SH-SY5Y (cell line): ENCODE data around the gene L3MBTL3.

Experiments used
- GATA2 ChIP-seq: IDR thresholded peaks from 2 replicates; pipeline ENCODE4 v1.6.1; 2011; ENCODE audit warnings: mild to moderate bottlenecking, low read depth, low read length
- GATA3 ChIP-seq: IDR thresholded peaks from 2 replicates; pipeline ENCODE4 v1.6.1; 2011; ENCODE audit warnings: low read depth, mild to moderate bottlenecking, low read length, moderate library complexity

DNA sequence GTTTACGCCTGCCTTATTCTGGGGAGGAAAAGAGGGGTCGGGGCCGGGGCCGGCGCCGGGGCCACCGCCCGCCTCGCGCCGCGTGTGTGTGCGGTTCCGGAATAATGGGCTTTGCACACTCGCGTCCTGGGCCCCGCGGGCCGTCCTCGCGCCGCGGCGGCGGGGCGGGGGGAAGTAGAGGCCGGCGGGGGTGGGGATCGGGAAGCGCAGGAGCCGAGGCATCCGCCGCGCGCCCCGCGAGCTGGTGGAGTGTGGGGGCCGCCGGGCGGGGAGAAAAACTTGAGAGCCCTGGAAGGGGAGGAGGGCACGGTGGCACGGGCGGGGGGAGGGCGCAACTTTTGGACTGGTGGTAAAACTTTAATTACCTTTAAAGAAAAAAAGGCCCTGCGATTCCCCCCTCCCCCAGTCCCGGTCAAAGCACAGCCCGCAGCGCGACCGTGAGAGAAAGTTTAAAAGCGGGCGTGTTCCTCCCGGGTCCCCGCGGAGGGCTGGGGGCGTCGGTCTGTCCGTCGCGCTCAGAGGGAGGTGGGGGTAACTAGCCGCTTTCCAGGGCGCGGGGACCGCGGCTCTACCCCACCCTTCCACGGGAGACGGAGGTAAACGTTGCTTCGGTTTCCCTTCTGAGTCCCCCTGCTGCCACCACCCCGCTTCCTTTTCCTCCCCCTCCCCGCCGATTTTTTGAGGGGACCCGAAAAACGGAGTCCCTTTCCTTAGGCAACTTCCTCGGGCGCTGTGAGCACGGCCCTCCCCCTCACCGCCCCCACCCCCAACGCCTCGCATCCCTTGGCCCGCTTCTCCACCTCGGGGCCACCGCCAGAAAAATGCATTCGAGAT, 1.9 kb downstream of the L3MBTL3 start:
- no peak for TF ChIP-seq GATA2
- TF ChIP-seq GATA3: no peak
